Nephron (organoid): Measurements from ENCODE around the gene PLIN4.

Source experiments
- H3K27ac Mint-ChIP-seq, 3 experiments: 2 replicates each; pipeline ENCODE4 v1.8.0; 2020; ENCODE audit warnings: mixed read lengths in 3 of 3, mild to moderate bottlenecking in 2 of 3, moderate library complexity in 1 of 3
- H3K27me3 Mint-ChIP-seq: 2 replicates; pipeline ENCODE4 v1.8.0; 2021; ENCODE audit warnings: low read depth, mild to moderate bottlenecking, moderate library complexity, mixed read lengths
- H3K36me3 Mint-ChIP-seq: 2 replicates; pipeline ENCODE4 v1.8.0; 2020; ENCODE audit warnings: low read depth, mixed read lengths
- H3K4me1 Mint-ChIP-seq: 2 replicates; pipeline ENCODE4 v1.8.0; 2020; ENCODE audit warnings: mixed read lengths
- H3K4me3 Mint-ChIP-seq, 3 experiments: 2 replicates each; pipeline ENCODE4 v1.8.0; 2020; ENCODE audit warnings: mild to moderate bottlenecking in 3 of 3, mixed read lengths in 3 of 3, moderate library complexity in 2 of 3
- H3K9me3 Mint-ChIP-seq: 2 replicates; pipeline ENCODE4 v1.8.0; 2020; ENCODE audit warnings: mixed read lengths
- CTCF ChIP-seq, 3 experiments: fragments of 200-600 bp; sonication (generic); IDR thresholded peaks; one replicate each; pipeline ENCODE4 v1.5.0; 2021; ENCODE audit warnings: antibody characterized with exemption in 3 of 3; ENCODE audit not compliant: unreplicated experiment in 3 of 3

Gene PLIN4

GRCh38 chr19:4553775-4554174, 35.5 kb upstream of the PLIN4 start:
- TF ChIP-seq CTCF (IDR thresholded peaks at IDR 0.05; ENCODE audit: unreplicated experiment in 3 of 3), result no peak
- no peak overlapping the region for H3K27ac Mint-ChIP-seq
- H3K4me3 Mint-ChIP-seq, result no peak overlapping the region
- H3K36me3 Mint-ChIP-seq, result peaks cover 36% of the 10 kb centered on the region
- peaks cover 8% of the 10 kb centered on the region for H3K27me3 Mint-ChIP-seq
- H3K4me1 Mint-ChIP-seq, result no peaks in the 10 kb centered on the region
- no peaks in the 10 kb centered on the region for H3K9me3 Mint-ChIP-seq

- no peaks in the 10 kb centered on the region for H3K9me3 Mint-ChIP-seq
- no peaks in the 10 kb centered on the region for H3K4me1 Mint-ChIP-seq
- no peak overlapping the region for H3K4me3 Mint-ChIP-seq
- H3K27ac Mint-ChIP-seq, result no peak overlapping the region
- H3K36me3 Mint-ChIP-seq, result peaks cover 36% of the 10 kb centered on the region
- peaks cover 8% of the 10 kb centered on the region for H3K27me3 Mint-ChIP-seq
- TF ChIP-seq CTCF (IDR thresholded peaks at IDR 0.05; ENCODE audit: unreplicated experiment in 3 of 3), result no peak
These were observed 34.9 kb upstream of the PLIN4 start for GRCh38 chr19:4553092-4553695.

- Mint-ChIP-seq H3K36me3 (peaks cover 34% of the 10 kb centered on the region), H3K4me1 (no peaks in the 10 kb centered on the region), H3K9me3 (no peaks in the 10 kb centered on the region), H3K27me3 (peaks cover 7% of the 10 kb centered on the region), H3K4me3 (no peak overlapping the region), H3K27ac (no peak overlapping the region)
- TF ChIP-seq CTCF (IDR thresholded peaks at IDR 0.05; ENCODE audit: unreplicated experiment in 3 of 3), result no peak
These were observed 34.2 kb upstream of the PLIN4 start for GRCh38 chr19:4552525-4552819.

- Mint-ChIP-seq H3K27ac (no peak overlapping the region), H3K36me3 (peaks cover 32% of the 10 kb centered on the region), H3K4me1 (no peaks in the 10 kb centered on the region), H3K27me3 (peaks cover 5% of the 10 kb centered on the region), H3K9me3 (no peaks in the 10 kb centered on the region), H3K4me3 (no peak overlapping the region)
- no peak for TF ChIP-seq CTCF (IDR thresholded peaks at IDR 0.05; ENCODE audit: unreplicated experiment in 3 of 3)
These were observed 32.3 kb upstream of the PLIN4 start for GRCh38 chr19:4550479-4551050.

GRCh38 chr19:4550018-4550417, 31.7 kb upstream of the PLIN4 start:
- Mint-ChIP-seq H3K4me3 (no peak overlapping the region), H3K27ac (no peak overlapping the region), H3K36me3 (peaks cover 32% of the 10 kb centered on the region), H3K9me3 (no peaks in the 10 kb centered on the region), H3K27me3 (peaks cover 5% of the 10 kb centered on the region), H3K4me1 (no peaks in the 10 kb centered on the region)
- TF ChIP-seq CTCF (IDR thresholded peaks at IDR 0.05; ENCODE audit: unreplicated experiment in 3 of 3), result no peak

- H3K9me3 Mint-ChIP-seq, result no peaks in the 10 kb centered on the region
- no peak overlapping the region for H3K27ac Mint-ChIP-seq
- no peak overlapping the region for H3K4me3 Mint-ChIP-seq
- H3K36me3 Mint-ChIP-seq, result peaks cover 19% of the 10 kb centered on the region
- H3K4me1 Mint-ChIP-seq, result no peaks in the 10 kb centered on the region
- H3K27me3 Mint-ChIP-seq, result no peaks in the 10 kb centered on the region
- no peak for TF ChIP-seq CTCF (IDR thresholded peaks at IDR 0.05; ENCODE audit: unreplicated experiment in 3 of 3)
These were observed 29.9 kb upstream of the PLIN4 start for GRCh38 chr19:4548238-4548584.
